ENCODE measurements around the gene RPS17. TPM values are rescaled to one million over a fixed set of nuclear protein-coding genes. Genes with fewer than 3 reads are reported as not detected.
"Not testable (repeated sequence)": the region's sequence is repeated elsewhere in the genome, so short reads cannot be mapped to it uniquely, and the experiment has no call there.

Gene RPS17
- total RNA-seq, 1 experiment from 2014 or later, result 1,555 TPM

DNA sequence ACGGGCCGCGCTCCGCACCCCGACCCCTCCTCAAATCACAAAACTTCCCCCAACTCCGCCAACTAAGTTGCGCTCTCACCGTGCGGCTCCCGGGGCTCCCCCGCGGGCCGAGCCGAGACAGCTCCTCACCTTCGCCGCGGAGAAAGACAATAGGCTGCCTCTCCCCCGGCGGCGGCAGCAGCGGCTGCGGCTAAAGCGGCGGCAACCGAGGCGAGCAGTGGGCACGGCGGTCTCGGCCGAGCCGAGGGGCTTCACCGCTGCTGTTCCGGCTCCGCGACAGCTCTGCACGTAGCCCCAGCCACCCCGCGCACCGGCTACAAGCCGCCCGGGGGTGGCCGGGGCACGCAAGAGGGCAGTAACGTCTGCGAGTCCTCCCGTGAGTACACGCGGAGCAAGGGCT is 26.7 kb downstream of the RPS17 start:
- not testable (repeated sequence) for DNase-seq (ENCODE audit: low read depth)

DNA sequence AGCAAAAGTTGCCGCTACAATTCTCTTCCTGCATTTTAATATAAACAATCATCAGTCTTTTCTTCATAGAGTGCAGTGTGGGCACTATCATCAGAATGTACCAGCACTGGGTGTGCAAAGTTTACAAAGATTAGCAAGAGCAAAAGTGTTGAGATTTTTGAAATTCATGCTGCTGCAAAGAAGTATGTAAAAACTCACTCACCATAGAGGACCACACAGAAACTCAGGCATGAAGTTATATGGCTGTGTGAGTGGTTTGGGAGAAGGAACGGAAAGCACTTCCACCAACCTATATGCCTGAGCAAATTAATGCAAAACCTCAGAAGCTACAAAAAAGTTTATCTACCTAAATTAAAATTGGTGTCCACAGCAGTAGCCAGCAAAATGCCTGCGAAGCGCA is 32.6 kb downstream of the RPS17 start:
- not testable (repeated sequence) for DNase-seq (ENCODE audit: low read depth)

DNA sequence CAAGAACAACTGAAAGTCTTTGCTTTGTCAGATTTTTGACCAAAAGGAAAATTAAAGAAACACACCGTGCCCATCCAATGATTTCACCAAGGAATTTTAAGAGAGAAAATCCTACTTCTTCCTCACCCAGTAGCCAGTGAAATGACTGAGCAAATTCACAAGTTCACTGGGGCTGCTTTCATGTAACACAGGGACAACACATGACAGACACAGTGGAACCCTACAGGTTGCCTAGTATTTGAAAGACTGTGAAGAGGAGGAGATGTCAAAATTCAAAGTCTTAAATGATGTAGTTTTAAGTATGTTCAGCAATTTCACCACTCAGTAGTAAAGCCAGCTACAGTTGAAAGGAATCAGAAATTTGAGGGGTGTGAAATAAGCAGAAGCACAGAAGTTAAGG is 33.2 kb downstream of the RPS17 start:
- DNase-seq (ENCODE audit: low read depth), result not testable (repeated sequence)

DNA sequence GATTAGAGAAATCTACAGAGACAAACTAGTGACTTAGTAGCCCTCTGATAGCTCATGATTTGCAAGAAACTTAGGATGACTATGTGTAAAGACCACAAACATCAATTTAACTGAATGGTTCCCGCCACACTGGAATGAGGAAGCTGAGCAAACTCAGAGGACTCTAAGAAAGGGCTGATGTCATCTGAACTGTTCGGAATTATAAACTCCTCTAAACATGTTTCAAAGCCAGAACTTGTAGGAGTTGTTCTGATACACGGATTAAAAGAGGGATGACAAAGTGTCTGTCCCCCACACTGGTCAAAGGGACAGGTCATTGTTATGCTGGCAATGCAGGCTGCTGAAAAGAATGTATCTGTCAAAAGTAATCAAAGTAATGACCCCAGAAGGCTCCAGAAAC is 34.4 kb downstream of the RPS17 start:
- DNase-seq (ENCODE audit: low read depth), result not testable (repeated sequence)

DNA sequence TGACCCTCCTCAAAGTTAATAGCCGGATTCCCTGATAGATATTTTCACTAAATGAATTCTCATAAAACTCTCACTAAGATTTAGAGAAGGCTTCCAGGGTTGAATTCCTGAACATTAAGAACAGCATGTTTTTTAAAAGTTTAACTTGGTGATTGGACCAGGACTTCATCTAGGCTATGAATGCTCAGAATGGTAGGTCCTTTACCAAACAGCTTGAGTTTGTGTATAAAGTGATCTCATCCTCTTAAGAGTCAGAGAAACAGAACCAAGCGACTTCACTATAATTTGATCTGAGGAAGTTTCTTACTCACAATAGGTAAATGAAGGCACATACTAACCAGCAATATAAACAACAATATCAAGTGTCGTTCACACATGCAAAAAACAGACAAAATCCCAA is 36.2 kb downstream of the RPS17 start:
- DNase-seq (ENCODE audit: low read depth), result not testable (repeated sequence)

DNA sequence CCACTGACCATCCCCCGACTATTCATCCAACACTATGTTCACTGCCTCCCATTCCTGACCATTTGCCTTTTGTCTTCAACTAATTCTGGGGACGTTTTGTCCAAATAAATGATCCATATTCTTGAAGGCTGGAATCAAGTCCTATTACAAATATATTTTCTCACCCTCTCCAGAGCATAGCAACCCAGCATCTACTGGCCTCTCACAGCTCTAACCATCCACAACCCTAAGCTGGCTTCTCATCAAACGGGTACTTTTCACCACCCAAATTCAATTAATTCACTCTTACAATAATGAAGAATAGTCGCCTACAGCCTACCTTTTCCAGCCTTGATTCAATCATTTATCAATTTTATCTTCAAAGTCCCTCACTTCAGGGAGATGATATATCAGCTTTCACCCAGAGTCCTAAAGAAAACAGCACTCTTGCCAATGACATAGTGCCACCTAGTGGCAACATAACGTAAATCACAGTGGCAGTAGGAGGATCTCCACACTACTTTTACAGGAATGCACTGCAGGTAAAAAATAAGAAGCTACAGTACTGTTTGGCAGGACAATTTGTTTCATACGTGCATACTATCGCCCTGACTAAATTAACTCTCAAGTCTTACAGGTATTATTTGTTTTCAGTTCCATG is 37.4 kb downstream of the RPS17 start:
- not testable (repeated sequence) for DNase-seq (ENCODE audit: low read depth)

DNA sequence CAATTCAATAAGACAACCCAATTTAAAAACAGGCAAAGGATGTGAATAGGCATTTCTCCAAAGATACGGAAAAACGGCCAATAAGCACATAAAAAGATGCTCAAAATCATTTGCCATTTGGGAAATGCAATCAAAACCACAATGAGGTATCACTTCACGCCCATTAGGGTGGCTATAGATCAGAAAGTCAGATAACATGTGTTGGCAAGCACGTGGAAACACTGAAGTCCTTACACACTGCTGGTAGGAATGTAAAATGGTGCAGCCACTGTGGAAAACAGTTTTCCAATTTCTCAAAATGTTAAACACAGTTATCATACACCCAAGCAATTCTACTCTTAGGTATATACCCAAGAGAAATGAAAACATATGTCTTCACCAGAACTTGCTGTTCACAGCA is 39.5 kb downstream of the RPS17 start:
- DNase-seq (ENCODE audit: low read depth), result not testable (repeated sequence)

DNA sequence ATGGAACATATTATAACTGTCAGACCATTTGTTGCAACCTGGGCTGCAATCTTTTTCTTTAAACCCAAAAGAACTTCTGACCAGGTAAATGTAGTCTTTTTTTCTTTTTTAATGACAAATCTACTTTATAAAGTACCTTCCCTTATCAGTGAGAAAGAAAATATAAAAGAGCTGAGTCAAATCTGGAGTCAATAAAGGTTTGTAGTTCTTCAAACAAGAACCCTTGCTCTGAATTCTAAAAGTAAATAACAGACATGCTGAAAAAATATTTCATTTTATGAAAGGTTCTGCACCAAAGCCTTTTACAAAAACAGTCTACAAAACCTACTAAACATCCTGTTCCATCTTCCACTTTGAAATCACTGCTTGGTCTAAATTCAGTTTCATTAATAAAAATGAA is 42.3 kb downstream of the RPS17 start:
- not testable (repeated sequence) for DNase-seq (ENCODE audit: low read depth)

DNA sequence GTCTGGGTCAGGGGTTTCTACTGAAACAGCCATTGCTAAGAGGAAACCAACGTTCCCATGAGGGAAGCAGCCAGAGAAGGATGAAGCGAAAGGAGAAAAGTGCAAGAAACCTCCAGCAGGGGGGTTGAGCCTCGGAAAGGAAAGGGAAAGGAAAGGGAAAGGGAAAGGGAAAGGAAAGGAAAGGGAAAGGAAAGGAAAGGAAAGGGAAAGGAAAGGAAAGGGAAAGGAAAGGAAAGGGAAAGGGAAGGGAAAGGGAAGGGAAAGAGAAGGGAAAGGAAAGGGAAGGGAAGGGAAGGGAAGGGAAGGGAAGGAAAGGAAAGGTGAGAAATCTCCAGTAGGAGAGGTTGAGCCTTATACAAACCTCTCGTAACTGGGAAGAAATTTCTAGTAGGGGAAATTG is 52.0 kb downstream of the RPS17 start:
- DNase-seq (ENCODE audit: low read depth), result peak; percentile 10

DNA sequence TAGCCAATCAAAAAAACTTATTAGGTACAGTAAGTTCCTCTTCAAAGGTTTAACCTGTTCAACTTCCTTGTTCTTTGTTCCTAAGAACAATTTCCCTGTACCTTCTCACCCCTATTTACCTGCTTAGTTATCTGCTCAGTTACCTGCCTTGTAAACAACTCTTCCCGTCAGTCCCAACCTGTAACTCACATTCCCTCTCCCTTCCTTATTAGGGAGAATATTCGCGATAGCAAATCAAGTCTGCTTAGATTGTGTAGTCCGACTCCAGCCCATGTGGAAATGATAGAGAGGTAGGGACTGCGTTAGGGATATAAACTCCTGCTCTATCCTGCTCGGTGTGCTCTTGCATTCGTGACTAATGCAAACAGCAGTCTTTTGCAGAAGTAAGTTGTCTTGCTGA is 53.2 kb downstream of the RPS17 start:
- not testable (repeated sequence) for DNase-seq (ENCODE audit: low read depth)

Other genes with a start within 250 kb of the RPS17 start
- gene GOLGA6L10, start 191.0 kb downstream of the RPS17 start, total RNA-seq (2014; rRNA removed; shearing (Covaris generic)), result 0.07 and 0.25 TPM in 2 replicates
- gene GOLGA6L9, start 110.6 kb downstream of the RPS17 start, total RNA-seq (2014; rRNA removed; shearing (Covaris generic)), result 0.12 and 0.54 TPM in 2 replicates
- gene CPEB1, start 106.9 kb upstream of the RPS17 start, total RNA-seq (2014; rRNA removed; shearing (Covaris generic)), result 2.1 and 9.4 TPM in 2 replicates
- gene AP3B2, start 169.4 kb upstream of the RPS17 start, total RNA-seq (2014; rRNA removed; shearing (Covaris generic)), result 0.12 TPM in 1 of 2 replicates, not detected in the other